ENCODE results near the gene IFT81.
"Not testable (repeated sequence)": the region's sequence is repeated elsewhere in the genome, so short reads cannot be mapped to it uniquely, and the experiment has no call there.

Gene IFT81

DNA sequence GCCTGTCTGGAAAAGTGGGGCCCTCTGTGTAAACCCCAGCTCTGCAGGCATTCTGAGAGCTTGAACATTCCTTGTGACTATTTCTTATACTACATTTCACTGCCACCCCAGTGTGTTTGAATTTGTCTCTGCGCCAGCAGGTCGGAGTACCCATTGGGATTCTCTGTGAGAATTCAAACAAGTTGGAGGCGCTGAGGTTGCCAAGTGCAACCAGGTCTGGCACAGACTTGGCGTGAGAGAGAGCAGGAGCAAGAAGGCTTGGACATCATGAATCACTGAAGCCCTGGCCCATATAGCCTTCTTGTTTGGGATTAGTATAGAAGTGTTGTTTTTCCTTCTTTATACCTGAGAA lies 123.9 kb downstream of the IFT81 start:
- no peak for DNase-seq

DNA sequence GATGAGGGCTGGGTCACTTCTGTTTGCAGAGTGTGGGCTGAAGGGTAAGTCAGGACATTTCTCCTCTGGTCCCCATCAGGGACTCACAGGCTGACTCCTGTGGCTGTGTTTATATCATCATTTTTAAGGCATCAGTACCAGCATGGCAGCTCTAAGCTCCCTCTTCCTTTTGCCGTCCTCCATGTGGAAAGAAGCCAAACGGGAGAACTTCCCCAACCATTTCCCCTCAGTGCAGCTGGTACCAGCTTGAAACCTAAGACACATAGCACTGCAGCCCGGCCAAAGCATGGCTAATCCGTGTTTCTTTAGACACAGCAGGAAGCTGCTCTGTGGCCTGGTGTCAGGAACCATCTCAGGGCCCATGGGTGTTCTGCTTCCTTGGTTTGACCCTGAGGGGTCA lies 124.9 kb downstream of the IFT81 start:
- DNase-seq = no peak

- DNase-seq = no peak
These were observed 125.6 kb downstream of the IFT81 start for GRCh38 chr12:110249716-110250225.

DNA sequence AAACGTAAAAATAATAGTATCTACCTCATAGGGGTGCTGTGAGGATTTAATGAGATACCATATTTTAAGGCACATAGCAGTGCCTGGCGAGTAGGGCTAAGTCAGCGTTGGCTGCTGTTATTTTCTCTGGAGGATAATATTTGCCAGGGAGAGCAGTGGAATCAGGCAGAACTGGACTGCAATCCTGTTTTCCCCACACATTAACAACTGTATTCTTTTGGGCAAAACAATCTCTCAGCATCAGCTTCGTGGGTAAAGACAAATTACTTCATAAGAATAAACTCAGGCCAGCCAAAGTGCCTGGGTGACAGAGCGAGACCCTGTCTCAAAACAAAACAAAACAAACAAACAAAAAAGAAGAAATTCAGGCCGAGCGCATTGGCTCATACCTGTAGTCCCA lies 127.2 kb downstream of the IFT81 start:
- DNase-seq = no peak

DNA sequence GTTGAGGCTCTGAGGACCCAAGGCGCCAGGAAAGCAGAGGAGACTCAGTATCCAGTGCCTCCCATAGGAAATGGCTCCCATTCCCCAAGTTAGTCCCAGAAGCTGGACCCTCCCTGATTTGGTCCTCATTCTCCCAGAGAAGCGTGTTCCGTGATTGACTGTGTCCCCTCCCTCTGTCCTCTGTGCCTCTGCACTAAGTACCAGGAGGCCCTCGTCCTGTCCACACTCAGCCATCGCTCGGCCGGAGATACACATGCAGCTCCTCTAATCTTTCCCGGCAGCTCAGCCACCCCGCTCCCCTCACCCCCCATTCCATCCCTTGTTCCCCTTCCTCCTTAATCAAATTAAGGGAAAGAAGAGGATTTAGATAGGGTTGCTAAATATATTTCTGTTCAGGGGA lies 128.6 kb downstream of the IFT81 start:
- DNase-seq = no peak

DNA sequence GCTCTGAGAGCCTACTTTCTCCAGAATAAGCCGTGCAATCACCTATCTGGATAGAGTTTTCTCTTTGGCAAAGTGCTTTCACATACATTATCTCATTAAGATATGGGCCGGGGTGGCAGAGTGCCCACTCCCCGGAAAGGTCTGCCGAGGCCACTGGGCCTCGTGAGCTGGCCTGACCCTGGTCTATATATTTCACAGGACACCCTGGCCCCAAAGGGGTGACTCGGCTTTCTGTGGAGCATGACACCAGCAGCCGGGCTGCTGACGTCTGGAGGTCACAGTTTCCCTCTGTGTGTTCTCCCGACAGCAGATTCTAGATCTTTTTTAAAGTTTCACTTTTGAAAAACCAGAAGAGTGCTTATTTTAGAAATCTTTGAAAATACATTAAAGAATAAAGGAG lies 129.0 kb downstream of the IFT81 start:
- no peak for DNase-seq

- no peak for DNase-seq
These were observed 130.9 kb downstream of the IFT81 start for GRCh38 chr12:110254971-110255540.

DNA sequence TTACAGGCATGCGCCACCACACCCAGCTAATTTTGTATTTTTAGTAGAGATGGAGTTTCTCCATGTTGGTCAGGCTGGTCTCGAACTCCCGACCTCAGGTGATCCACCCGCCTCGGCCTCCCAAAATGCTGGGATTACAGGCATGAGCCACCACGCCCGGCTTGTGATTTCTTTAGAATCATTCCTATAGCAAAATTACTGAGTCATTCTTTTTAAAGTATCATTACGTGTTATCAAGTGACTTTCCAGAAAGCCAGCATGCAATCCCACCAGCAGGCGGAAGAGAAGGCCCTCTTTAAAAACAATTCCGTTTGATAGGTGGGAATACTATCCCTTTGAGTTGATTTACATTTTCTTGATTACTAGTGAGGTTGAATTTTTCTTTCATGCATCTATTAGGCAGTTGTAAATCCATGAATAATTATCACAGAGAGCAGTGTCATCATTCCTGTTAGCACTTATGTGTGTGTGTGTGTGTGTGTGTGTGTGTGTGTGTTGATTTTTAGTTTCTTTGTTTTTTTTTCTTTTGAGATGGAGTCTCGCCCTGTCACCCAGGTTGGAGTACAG lies 131.8 kb downstream of the IFT81 start:
- not testable (repeated sequence) for DNase-seq

GRCh38 chr12:110256780-110257431 lies 132.7 kb downstream of the IFT81 start:
- DNase-seq = no peak

DNA sequence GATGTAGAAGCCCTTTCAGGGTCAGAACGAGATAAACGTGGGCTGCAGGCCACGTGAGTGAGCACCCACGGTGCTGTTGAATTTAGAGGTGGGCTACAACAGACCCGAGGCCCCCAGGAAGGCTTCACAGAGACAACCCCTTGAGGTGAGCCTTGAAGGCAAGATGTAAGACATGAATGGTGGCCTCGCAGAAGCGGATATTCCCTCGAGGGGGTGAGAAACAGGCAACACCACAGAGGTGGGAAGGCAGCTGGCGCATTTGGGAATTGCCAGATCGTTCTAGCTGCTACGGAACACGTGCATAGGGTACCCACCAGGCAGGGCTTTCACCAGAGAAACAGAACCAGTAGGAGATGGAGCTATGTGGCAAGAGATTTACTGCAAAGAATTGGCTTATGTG lies 134.3 kb downstream of the IFT81 start:
- no peak for DNase-seq

DNA sequence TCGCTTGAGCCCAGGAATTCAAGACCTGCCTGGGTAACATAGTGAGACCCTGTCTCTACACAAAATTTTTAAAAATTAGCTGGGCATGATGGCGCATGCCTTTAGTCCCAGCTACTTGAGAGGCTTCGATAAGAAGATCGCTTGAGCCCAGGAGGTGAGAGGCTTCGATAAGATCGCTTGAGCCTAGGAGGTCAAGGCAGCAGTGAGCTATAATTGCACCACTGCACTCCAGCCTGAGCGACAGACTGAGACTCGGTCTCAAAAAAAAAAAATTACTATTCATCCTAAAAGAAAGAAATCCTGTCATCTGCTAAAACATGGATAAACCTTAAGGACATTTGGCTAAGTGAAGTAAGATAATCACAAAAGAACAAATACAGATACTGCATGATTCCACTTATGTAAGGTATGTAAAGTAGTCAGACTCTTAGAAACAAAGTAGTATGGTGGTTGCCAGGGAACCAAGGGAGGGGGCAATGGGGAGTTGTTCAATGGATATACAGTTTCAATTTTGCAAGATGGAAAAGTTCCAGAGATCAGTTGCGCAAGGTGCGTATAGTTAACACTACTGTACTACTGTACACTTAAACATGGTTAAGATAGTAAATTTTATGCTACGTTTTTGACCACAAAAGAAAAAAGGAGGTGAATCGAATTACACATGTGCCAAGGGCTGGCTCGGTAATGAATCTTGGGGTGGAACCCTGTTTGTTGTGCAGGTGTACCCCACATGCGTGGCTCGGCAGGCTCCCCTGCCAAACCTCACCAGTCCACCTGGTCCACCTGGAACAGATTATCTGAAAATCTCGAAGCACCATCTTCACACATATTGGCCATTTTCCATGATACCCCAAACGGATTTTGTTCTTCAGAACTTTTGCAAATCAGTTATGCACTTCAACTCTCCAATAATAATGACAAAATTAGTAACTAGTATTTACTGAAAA lies 138.6 kb downstream of the IFT81 start:
- DNase-seq = no peak

DNA sequence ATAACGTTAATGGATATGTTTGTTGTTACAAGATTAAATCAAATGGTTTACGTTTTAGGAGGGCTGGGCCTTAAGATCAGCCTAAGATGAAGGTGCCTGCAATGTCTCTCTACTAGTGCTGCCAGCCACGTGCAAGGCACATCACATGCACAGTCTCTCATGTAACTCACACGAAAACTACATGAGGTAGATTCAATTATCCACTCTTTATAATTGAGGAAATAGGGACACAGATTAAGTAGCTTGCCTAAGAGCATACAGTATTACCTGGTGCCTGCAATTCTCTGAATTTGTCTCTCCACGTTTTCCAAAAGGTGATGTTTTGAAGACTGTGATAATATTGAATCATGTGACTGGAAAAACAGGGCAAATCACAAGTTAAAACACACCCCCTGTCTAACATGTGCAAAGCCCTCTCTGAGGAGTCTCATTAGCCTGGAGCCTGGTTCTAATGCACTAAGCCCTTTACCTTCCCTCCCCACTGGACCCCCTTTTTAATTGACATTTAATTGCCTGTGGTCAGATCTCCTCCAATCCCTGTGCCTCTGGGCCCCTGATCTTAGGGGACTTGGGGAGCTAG lies 142.3 kb downstream of the IFT81 start:
- peak; percentile 24 for DNase-seq

DNA sequence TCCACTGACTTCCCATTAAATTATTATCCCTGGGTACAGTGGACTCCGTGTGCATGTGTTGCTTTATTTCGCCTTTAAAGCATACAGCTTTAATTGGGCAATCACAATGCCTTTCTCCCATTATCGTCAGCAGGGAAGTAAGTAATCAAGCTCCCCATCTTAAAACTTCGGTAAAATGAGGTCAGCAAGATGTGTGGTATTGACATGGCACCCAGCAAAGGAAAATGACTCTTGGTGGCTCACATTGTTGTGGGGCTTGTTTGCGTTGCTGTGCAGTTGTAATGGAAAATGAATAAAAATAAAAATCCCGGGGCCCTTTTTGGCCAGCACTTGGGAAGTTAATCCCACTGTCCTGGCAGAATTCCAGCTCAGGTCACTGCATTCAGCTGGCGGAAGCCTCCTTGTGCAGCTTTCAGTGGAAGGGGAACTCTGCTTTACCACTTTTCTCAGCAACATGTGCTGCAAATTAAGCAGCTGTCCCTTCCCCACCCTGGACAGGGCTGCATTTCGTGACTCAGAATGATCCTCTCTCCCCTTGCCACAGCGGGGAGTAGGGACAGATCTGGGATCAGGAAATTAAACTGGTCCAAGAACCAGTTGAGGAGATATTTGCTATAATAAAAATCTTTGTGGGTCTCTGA lies 142.9 kb downstream of the IFT81 start:
- DNase-seq = peak; percentile 29

Data from NCI-H774 (cell line).